Skin epidermis (tissue), 12 donors: ENCODE measurements around the gene RPL29.
A peak's percentile ranks its signal among the peaks of the same experiment; 100 is the strongest.
"Not testable (repeated sequence)": the region's sequence is repeated elsewhere in the genome, so short reads cannot be mapped to it uniquely, and the experiment has no call there.

Source experiments
- H3K27ac ChIP-seq, 21 experiments: fragments of 200-600 bp; sonication (generic) in 11 of 21; one replicate each; pipeline ENCODE4 v1.5.0; 2020; ENCODE audit warnings: mild to moderate bottlenecking in 3 of 21, inconsistent platforms in 2 of 21, moderate library complexity in 2 of 21
- H3K4me3 ChIP-seq, 7 experiments: fragments of 200-600 bp; sonication (generic) in 2 of 7; one replicate each; pipeline ENCODE4 v1.5.0; 2020; ENCODE audit warnings: inconsistent platforms in 2 of 7, mild to moderate bottlenecking in 2 of 7, moderate library complexity in 1 of 7

RPL29 gene

GRCh38 chr3:51995346-51996163 is at the start of gene RPL29:
Gene RPL29, minus strand, starts transcription at chr3:51995895. Its CDS starts 434 bp downstream, at chr3:51995461.
- H3K27ac ChIP-seq, result peak within 1 kb of the TSS; percentile 59 to 99 (median 91)
- H3K4me3 ChIP-seq, result peak within 1 kb of the TSS; percentile 60 to 89 (median 81)

DNA sequence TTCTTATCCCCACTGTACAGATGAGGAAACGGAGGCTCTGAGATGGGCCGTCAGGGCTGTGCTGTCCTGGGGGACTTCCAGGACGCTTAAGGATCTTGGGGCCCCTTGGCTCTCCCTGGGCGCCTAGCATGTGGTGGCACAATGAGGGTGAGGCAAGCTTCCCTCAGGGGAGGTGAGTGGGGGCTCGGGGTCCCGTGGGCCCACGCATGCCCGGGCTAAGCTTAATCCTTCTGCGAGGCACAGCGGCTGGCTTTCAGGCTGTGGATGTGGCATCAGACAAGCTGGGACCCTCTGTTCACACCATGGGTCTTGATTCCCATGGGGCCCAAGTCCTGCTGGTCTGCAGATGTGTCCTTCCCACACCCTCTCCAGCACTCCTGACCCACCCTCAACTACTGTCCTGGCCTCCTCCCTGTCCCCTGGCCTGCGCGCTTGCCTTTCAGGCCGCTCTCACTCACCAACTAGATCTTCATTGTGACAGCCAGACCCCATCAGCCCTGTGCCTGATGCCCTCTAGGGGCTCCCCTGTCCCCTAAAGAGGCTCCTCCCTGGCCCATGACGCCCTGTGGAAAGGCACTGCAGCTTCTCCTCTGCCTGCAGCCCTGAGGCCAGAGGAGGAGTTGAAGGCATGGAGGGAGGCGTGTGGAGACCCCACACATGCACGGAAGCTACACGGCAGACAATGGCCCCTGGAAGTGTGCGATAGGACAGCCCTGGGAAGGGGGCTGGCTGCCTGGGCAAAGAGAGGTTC is 49.3 kb upstream of the RPL29 start:
- H3K4me3 ChIP-seq, result no peak overlapping the region
- peak overlapping the region in 20 of 21 experiments; percentile 55 to 98 (median 86) for H3K27ac ChIP-seq

DNA sequence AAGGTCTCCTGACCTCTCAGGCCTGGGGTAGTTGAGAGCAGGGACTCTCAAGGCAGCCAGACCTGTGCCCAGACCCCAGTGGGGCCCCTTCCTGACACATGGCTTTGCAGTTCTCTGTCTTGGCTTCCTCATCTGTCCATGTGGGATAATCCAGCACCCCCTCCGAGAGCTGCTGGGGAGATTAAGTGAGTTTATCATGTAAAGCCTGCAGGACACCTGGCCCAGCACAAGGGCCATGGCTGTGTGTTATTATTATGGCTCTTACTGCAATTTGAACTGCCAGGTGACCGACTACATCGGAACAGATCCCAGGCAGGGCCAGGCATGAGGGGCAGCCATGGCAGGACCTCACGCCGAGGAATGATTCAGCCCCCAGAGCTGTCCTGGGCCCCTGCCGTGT is 48.1 kb upstream of the RPL29 start:
- Histone ChIP-seq H3K4me3 (no peak overlapping the region), H3K27ac (peak overlapping the region in 5 of 21 experiments; percentile 19 to 94 (median 53))

- H3K4me3 ChIP-seq, H3K27ac ChIP-seq: not testable (repeated sequence)
These were observed 47.3 kb upstream of the RPL29 start for GRCh38 chr3:52043039-52043438.

GRCh38 chr3:52041118-52041731 is 45.5 kb upstream of the RPL29 start:
- H3K27ac ChIP-seq, result peak overlapping the region in 4 of 21 experiments; percentile 8 to 56 (median 46)

DNA sequence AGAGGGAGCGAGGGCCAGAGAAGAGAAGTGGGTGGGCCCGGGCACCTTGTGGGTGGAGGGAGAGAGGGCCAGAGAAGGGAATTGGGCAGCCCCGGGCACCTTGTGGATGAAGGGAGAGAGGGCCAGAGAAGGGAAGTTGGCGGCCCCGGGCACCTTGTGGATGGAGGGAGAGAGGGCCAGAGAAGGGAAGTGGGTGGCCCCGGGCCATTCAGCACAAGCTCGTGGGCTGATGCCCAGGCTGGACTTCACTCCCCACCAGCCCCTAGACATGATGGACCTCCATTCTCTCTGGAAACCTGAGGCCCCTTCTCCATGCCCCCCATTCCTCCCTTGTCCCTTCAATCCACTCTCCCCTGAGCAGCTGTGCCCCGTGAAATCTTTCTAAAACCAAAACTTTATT is 44.9 kb upstream of the RPL29 start:
- Histone ChIP-seq H3K4me3 (no peak overlapping the region), H3K27ac (peak overlapping the region in 6 of 21 experiments; percentile 4 to 56 (median 36))

More at GRCh38 chr3:52041118-52041731, 45.5 kb upstream of the RPL29 start:
- no peak overlapping the region for H3K4me3 ChIP-seq

- Histone ChIP-seq H3K4me3 (no peak overlapping the region), H3K27ac (peak overlapping the region in 6 of 21 experiments; percentile 7 to 70 (median 41))
These were observed 44.2 kb upstream of the RPL29 start for GRCh38 chr3:52039846-52040245.

- Histone ChIP-seq H3K27ac (peak overlapping the region in 5 of 21 experiments; percentile 9 to 70 (median 44)), H3K4me3 (no peak overlapping the region)
These were observed 43.7 kb upstream of the RPL29 start for GRCh38 chr3:52039426-52039825.

DNA sequence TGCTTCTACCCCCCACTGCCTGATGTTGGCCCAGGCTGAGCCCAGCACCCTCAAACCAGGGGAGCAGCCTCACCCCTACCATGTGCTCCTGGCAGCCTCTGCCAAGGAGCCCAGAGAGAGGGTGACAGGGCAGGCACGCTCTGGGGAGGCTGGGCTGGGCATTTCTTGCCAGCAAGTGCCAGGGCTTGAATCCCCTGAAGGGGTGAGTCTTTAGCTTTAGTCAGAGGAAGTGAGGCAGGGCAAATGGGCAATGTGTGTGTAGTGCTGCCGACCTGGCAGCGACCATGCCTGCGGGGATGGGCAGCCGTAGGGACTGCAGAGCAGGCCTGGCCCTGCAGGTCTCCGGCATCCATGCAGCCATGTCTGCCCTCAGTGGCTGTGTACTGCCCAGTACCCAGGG is 42.5 kb upstream of the RPL29 start:
- Histone ChIP-seq H3K4me3 (no peak overlapping the region), H3K27ac (peak overlapping the region in 1 of 21 experiments; percentile 3)

GRCh38 chr3:52037291-52037690 is 41.6 kb upstream of the RPL29 start:
- Histone ChIP-seq H3K27ac (no peak overlapping the region), H3K4me3 (no peak overlapping the region)

DNA sequence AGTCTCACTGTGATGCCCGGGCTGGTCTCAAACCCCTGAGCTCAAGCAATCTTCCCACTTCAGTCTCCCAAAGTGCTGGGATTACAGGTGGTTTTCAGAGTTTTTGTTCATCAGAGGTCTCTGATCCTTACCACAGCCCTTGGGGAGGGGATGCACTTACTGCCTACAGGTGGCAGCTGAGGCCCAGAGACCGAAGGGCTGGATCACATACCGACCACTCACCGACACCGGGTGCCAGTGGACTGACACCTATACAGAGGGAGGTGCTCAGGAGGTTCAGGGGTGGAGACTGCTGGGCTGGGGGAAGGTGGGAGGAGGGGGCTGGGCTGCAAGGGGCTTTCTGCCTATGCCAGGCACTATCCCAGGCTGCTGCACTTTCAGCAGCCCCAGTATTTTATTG is 41.1 kb upstream of the RPL29 start:
- H3K27ac ChIP-seq, result no peak overlapping the region

GRCh38 chr3:52036222-52036694 is 40.6 kb upstream of the RPL29 start:
- Histone ChIP-seq H3K27ac (no peak overlapping the region), H3K4me3 (no peak overlapping the region)

More for the DNA sequence above, 41.1 kb upstream of the RPL29 start:
- no peak overlapping the region for H3K4me3 ChIP-seq

DNA sequence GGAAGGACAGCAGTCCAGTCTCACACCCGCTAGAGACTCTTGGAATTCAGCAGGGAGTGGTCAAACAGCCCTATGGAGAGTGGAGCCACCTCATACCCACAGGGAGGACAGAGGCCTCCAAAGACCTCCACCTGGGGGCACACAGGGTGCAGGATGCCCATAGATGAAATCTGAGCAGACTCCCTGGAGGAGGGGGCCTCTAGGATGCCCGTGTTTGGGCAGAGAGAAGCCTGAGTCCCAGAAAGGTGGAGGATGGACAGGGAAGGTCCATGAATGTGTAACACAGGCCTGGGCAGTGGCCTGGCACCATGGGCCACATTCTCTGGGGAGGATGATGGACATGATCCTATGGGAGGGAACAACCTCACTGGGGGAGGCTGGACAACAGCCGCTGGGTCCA is 39.0 kb upstream of the RPL29 start:
- H3K4me3 ChIP-seq, result no peak overlapping the region
- H3K27ac ChIP-seq, result no peak overlapping the region

DNA sequence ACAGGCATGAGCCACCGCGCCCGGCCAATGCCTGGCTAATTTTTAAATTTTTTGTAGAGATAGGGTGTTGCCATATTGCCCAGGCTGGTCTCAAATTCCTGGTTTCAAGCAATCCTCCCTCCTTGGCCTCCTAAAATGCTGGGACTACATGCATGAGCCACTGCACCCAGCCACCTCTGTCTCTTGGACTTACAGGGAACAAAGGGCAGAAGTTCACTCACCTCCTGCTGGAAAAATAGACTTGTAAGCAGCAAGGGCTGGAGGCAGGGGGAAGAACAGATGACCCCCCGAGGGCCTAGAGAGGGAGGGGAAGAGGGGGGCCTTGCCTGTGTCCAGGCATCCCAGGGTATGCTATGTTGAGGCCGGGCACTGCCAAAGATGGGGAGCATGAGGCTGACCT is 38.5 kb upstream of the RPL29 start:
- Histone ChIP-seq H3K27ac (no peak overlapping the region), H3K4me3 (no peak overlapping the region)

DNA sequence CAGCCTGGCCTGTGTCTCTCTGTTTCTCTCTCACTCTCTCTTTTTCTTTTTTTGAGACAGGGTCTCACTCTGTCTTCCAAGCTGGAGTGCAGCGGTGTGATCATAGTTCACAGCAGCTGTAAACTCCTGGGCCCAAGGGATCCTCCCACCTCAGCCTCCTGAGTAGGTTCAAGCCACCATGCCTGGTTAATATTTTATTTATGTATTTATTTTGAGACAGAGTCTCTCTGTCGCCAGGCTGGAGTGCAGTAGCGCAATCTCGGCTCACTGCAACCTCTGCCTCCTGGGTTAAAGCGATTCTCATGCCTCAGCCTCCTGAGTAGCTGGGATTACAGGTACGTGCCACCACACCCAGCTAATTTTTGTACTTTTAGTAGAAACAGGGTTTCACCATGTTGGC is 38.1 kb upstream of the RPL29 start:
- H3K4me3 ChIP-seq, H3K27ac ChIP-seq: not testable (repeated sequence)

GRCh38 chr3:52032702-52033408 is 37.2 kb upstream of the RPL29 start:
- H3K27ac ChIP-seq, result no peak overlapping the region

DNA sequence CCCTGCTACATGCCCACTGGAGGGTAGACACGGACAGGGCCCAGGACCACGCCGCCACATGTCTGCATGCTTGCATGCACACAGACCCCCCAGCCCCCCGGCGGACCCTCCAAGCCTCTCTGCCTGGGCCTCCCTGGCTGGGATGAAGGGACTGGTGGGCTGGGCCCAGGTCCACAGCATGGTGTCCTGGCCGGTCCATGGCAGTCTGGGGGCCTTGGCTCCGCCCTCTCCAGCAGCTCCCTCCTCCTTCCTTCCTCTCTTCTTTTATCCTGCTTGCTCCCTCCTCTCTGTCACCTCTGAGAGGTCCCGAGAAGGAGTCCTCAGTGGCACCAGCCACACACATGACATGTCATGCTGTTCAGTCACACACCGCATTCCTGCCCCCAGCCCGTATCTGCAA is 36.2 kb upstream of the RPL29 start:
- Histone ChIP-seq H3K4me3 (no peak overlapping the region), H3K27ac (no peak overlapping the region)

More at GRCh38 chr3:52032702-52033408, 37.2 kb upstream of the RPL29 start:
- H3K4me3 ChIP-seq, result no peak overlapping the region

DNA sequence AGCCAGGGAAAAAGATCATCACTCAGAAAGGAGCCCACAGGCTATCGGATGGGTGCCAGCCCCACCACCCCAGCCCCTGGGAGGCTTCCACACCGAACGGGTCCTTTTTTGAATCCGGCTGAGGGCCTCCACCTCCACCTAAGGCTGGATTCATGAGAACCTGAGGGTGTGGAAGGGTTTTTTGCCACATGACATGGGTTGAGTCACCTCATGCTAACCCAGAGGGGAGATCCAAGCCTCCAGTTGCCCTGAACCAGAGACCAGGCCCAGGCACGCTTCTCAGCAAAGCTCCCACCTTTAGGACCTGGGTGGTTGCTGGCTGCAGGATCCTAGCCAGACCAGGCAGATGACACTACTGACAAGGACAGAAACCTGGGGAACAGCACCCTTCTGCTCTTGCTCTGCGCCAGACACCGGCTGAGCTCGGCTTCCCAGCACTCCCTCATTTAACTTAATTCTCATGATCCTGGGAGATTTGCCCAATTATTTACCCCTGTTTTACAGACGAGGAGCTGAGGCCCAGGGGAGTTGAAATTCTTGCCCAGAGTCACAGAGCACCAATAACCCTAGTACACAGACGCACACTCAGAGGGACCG is 35.1 kb upstream of the RPL29 start:
- Histone ChIP-seq H3K4me3 (no peak overlapping the region), H3K27ac (peak overlapping the region in 1 of 21 experiments; percentile 30)

- no peak overlapping the region for H3K27ac ChIP-seq
- H3K4me3 ChIP-seq, result no peak overlapping the region
These were observed 33.8 kb upstream of the RPL29 start for GRCh38 chr3:52029535-52029934.
